Coronary artery (tissue), 2 donors: ENCODE data around the gene MS4A14.
A peak's percentile ranks its signal among the peaks of the same experiment; 100 is the strongest.

ENCODE experiments used
- DNase-seq: peaks from one replicate; pipeline ENCODE4 v3.0.0-alpha.2; 2017; ENCODE audit warnings: low spot score
- H3K27ac ChIP-seq, 2 donors: fragments of 200-600 bp; sonication (generic); one replicate each; pipeline ENCODE4 v1.5.1; 2016 to 2019
- H3K4me3 ChIP-seq: fragments of 200-600 bp; sonication (generic); 2 replicates; pipeline ENCODE4 v1.5.1; 2016; ENCODE audit warnings: mild to moderate bottlenecking, moderate library complexity
- CTCF ChIP-seq: fragments of 200-600 bp; sonication (generic); IDR thresholded peaks from one replicate; pipeline ENCODE4 v1.5.1; 2019; ENCODE audit warnings: antibody characterized with exemption

The MS4A14 gene

GRCh38 chr11:60371854-60372253 lies 24.4 kb upstream of the MS4A14 start:
- no peak for DNase-seq
- H3K27ac ChIP-seq = peak overlapping the region in 1 of 2 donors; percentile 37

GRCh38 chr11:60372767-60373166 lies 23.5 kb upstream of the MS4A14 start:
- TF ChIP-seq CTCF = no peak
- Histone ChIP-seq H3K4me3 (no peak overlapping the region), H3K27ac (peak overlapping the region in 1 of 2 donors; percentile 4)
- no peak for DNase-seq

More at GRCh38 chr11:60371854-60372253, 24.4 kb upstream of the MS4A14 start:
- no peak overlapping the region for H3K4me3 ChIP-seq
- no peak for TF ChIP-seq CTCF

- no peak for TF ChIP-seq CTCF
- DNase-seq = no peak
- Histone ChIP-seq H3K27ac (no peak overlapping the region), H3K4me3 (no peak overlapping the region)
These were observed 20.9 kb upstream of the MS4A14 start for GRCh38 chr11:60375316-60375715.

GRCh38 chr11:60376601-60377000 lies 19.7 kb upstream of the MS4A14 start:
- TF ChIP-seq CTCF = no peak
- peak overlapping the region in 1 of 2 donors; percentile 70 for H3K27ac ChIP-seq
- H3K4me3 ChIP-seq = no peak overlapping the region
- no peak for DNase-seq

- no peak for DNase-seq
- Histone ChIP-seq H3K27ac (peak overlapping the region in 1 of 2 donors; percentile 80), H3K4me3 (no peak overlapping the region)
- TF ChIP-seq CTCF = no peak
These were observed 18.7 kb upstream of the MS4A14 start for GRCh38 chr11:60377401-60378136.

- no peak for TF ChIP-seq CTCF
These were observed 17.9 kb upstream of the MS4A14 start, which contains the start of gene MS4A7 for GRCh38 chr11:60378354-60378753. TSS of gene MS4A7 (plus strand) at chr11:60378532. CDS start at chr11:60383142, 4,610 bp downstream.

More at GRCh38 chr11:60378354-60378753, 17.9 kb upstream of the MS4A14 start, which contains the start of gene MS4A7:
- DNase-seq = no peak
- peak within 1 kb of the TSS; percentile 60 for H3K4me3 ChIP-seq
- peak within 1 kb of the TSS in 1 of 2 donors; percentile 80 for H3K27ac ChIP-seq
